Stimulated activated naive CD8-positive, alpha-beta T cell treated with anti-CD3 and anti-CD28 coated beads, Interleukin-15, Interleukin-2, amounts not matched to agents 100 ng/mL and 50 ng/mL, for 24 hours (primary cell): Measurements from ENCODE around the gene REPS1.
A peak's percentile ranks its signal among the peaks of the same experiment; 100 is the strongest.

ENCODE experiments used
- H3K27ac Mint-ChIP-seq: one replicate; pipeline ENCODE4 v1.8.0; 2021; ENCODE audit warnings: mild to moderate bottlenecking, mixed read lengths
- H3K27me3 Mint-ChIP-seq: one replicate; pipeline ENCODE4 v1.8.0; 2021; ENCODE audit warnings: mixed read lengths
- H3K36me3 Mint-ChIP-seq: one replicate; pipeline ENCODE4 v1.8.0; 2021; ENCODE audit warnings: low read depth, mixed read lengths
- H3K4me1 Mint-ChIP-seq: one replicate; pipeline ENCODE4 v1.8.0; 2021; ENCODE audit warnings: low read depth, mixed read lengths
- H3K4me3 Mint-ChIP-seq: one replicate; pipeline ENCODE4 v1.8.0; 2021; ENCODE audit warnings: mild to moderate bottlenecking, mixed read lengths
- H3K9me3 Mint-ChIP-seq: one replicate; pipeline ENCODE4 v1.8.0; 2021; ENCODE audit warnings: mixed read lengths

The REPS1 gene

GRCh38 chr6:138965971-138966370 is 22.1 kb downstream of the REPS1 start:
- no peak overlapping the region for H3K4me3 Mint-ChIP-seq

GRCh38 chr6:138965291-138965874 is 22.7 kb downstream of the REPS1 start:
- Mint-ChIP-seq H3K4me1 (peaks cover 49% of the 10 kb centered on the region), H3K27ac (no peak overlapping the region), H3K9me3 (no peaks in the 10 kb centered on the region), H3K4me3 (no peak overlapping the region), H3K27me3 (no peaks in the 10 kb centered on the region), H3K36me3 (peaks cover 9% of the 10 kb centered on the region)

More at GRCh38 chr6:138965971-138966370, 22.1 kb downstream of the REPS1 start:
- Mint-ChIP-seq H3K4me1 (peaks cover 55% of the 10 kb centered on the region), H3K27ac (no peak overlapping the region), H3K36me3 (peaks cover 9% of the 10 kb centered on the region), H3K9me3 (no peaks in the 10 kb centered on the region), H3K27me3 (no peaks in the 10 kb centered on the region)

GRCh38 chr6:138964012-138964411 is 24.0 kb downstream of the REPS1 start:
- no peak overlapping the region for H3K27ac Mint-ChIP-seq
- peaks cover 4% of the 10 kb centered on the region for H3K36me3 Mint-ChIP-seq
- no peak overlapping the region for H3K4me3 Mint-ChIP-seq
- no peaks in the 10 kb centered on the region for H3K27me3 Mint-ChIP-seq
- peaks cover 45% of the 10 kb centered on the region for H3K4me1 Mint-ChIP-seq
- no peaks in the 10 kb centered on the region for H3K9me3 Mint-ChIP-seq

- no peak overlapping the region for H3K4me3 Mint-ChIP-seq
These were observed 24.5 kb downstream of the REPS1 start for GRCh38 chr6:138963531-138963930.

GRCh38 chr6:138963119-138963518 is 24.9 kb downstream of the REPS1 start:
- Mint-ChIP-seq H3K4me3 (no peak overlapping the region), H3K36me3 (no peaks in the 10 kb centered on the region), H3K4me1 (peaks cover 45% of the 10 kb centered on the region), H3K9me3 (no peaks in the 10 kb centered on the region), H3K27ac (no peak overlapping the region), H3K27me3 (no peaks in the 10 kb centered on the region)

More at GRCh38 chr6:138963531-138963930, 24.5 kb downstream of the REPS1 start:
- Mint-ChIP-seq H3K9me3 (no peaks in the 10 kb centered on the region), H3K27ac (no peak overlapping the region), H3K4me1 (peaks cover 45% of the 10 kb centered on the region), H3K36me3 (no peaks in the 10 kb centered on the region), H3K27me3 (no peaks in the 10 kb centered on the region)

- Mint-ChIP-seq H3K9me3 (no peaks in the 10 kb centered on the region), H3K4me1 (peaks cover 53% of the 10 kb centered on the region), H3K27ac (no peak overlapping the region), H3K27me3 (no peaks in the 10 kb centered on the region), H3K36me3 (no peaks in the 10 kb centered on the region), H3K4me3 (no peak overlapping the region)
These were observed 28.5 kb downstream of the REPS1 start for GRCh38 chr6:138959521-138959920.

GRCh38 chr6:138958595-138958994 is 29.5 kb downstream of the REPS1 start:
- Mint-ChIP-seq H3K27ac (no peak overlapping the region), H3K4me3 (no peak overlapping the region), H3K36me3 (peaks cover 6% of the 10 kb centered on the region), H3K27me3 (no peaks in the 10 kb centered on the region), H3K4me1 (peaks cover 61% of the 10 kb centered on the region), H3K9me3 (no peaks in the 10 kb centered on the region)

- no peaks in the 10 kb centered on the region for H3K9me3 Mint-ChIP-seq
- no peaks in the 10 kb centered on the region for H3K27me3 Mint-ChIP-seq
- peak overlapping the region; percentile 9 for H3K27ac Mint-ChIP-seq
- peak overlapping the region; percentile 9 for H3K4me3 Mint-ChIP-seq
- peaks cover 6% of the 10 kb centered on the region for H3K36me3 Mint-ChIP-seq
- H3K4me1 Mint-ChIP-seq: peaks cover 68% of the 10 kb centered on the region
These were observed 30.1 kb downstream of the REPS1 start for GRCh38 chr6:138957903-138958302.

GRCh38 chr6:138957484-138957883 is 30.6 kb downstream of the REPS1 start:
- Mint-ChIP-seq H3K4me3 (no peak overlapping the region), H3K4me1 (peaks cover 71% of the 10 kb centered on the region), H3K36me3 (peaks cover 6% of the 10 kb centered on the region), H3K27ac (no peak overlapping the region), H3K9me3 (no peaks in the 10 kb centered on the region), H3K27me3 (no peaks in the 10 kb centered on the region)

GRCh38 chr6:138956244-138956924 is 31.7 kb downstream of the REPS1 start:
- H3K4me1 Mint-ChIP-seq: peaks cover 75% of the 10 kb centered on the region

GRCh38 chr6:138955262-138955661 is 32.8 kb downstream of the REPS1 start:
- no peak overlapping the region for H3K27ac Mint-ChIP-seq
- H3K9me3 Mint-ChIP-seq: no peaks in the 10 kb centered on the region
- no peak overlapping the region for H3K4me3 Mint-ChIP-seq
- H3K4me1 Mint-ChIP-seq: peaks cover 73% of the 10 kb centered on the region
- H3K27me3 Mint-ChIP-seq: no peaks in the 10 kb centered on the region
- H3K36me3 Mint-ChIP-seq: peaks cover 6% of the 10 kb centered on the region

More at GRCh38 chr6:138956244-138956924, 31.7 kb downstream of the REPS1 start:
- H3K27me3 Mint-ChIP-seq: no peaks in the 10 kb centered on the region
- no peak overlapping the region for H3K27ac Mint-ChIP-seq
- H3K4me3 Mint-ChIP-seq: no peak overlapping the region
- peaks cover 6% of the 10 kb centered on the region for H3K36me3 Mint-ChIP-seq
- H3K9me3 Mint-ChIP-seq: no peaks in the 10 kb centered on the region

GRCh38 chr6:138953451-138953850 is 34.6 kb downstream of the REPS1 start:
- peaks cover 74% of the 10 kb centered on the region for H3K4me1 Mint-ChIP-seq
- H3K27me3 Mint-ChIP-seq: no peaks in the 10 kb centered on the region
- no peak overlapping the region for H3K4me3 Mint-ChIP-seq
- peaks cover 6% of the 10 kb centered on the region for H3K36me3 Mint-ChIP-seq
- H3K9me3 Mint-ChIP-seq: no peaks in the 10 kb centered on the region
- peak overlapping the region; percentile 7 for H3K27ac Mint-ChIP-seq

- Mint-ChIP-seq H3K27ac (no peak overlapping the region), H3K4me3 (no peak overlapping the region), H3K4me1 (peaks cover 76% of the 10 kb centered on the region), H3K9me3 (no peaks in the 10 kb centered on the region), H3K36me3 (peaks cover 42% of the 10 kb centered on the region), H3K27me3 (no peaks in the 10 kb centered on the region)
These were observed 39.4 kb downstream of the REPS1 start for GRCh38 chr6:138948546-138949179.

GRCh38 chr6:138948004-138948403 is 40.0 kb downstream of the REPS1 start:
- no peaks in the 10 kb centered on the region for H3K9me3 Mint-ChIP-seq
- peak overlapping the region; percentile 68 for H3K27ac Mint-ChIP-seq
- H3K4me3 Mint-ChIP-seq: no peak overlapping the region
- peaks cover 70% of the 10 kb centered on the region for H3K4me1 Mint-ChIP-seq
- H3K27me3 Mint-ChIP-seq: no peaks in the 10 kb centered on the region
- H3K36me3 Mint-ChIP-seq: peaks cover 48% of the 10 kb centered on the region

GRCh38 chr6:138945354-138945753 is 42.7 kb downstream of the REPS1 start:
- no peaks in the 10 kb centered on the region for H3K9me3 Mint-ChIP-seq
- no peak overlapping the region for H3K4me3 Mint-ChIP-seq

More at GRCh38 chr6:138945354-138945753, 42.7 kb downstream of the REPS1 start:
- Mint-ChIP-seq H3K27me3 (no peaks in the 10 kb centered on the region), H3K36me3 (peaks cover 59% of the 10 kb centered on the region), H3K27ac (no peak overlapping the region), H3K4me1 (peaks cover 59% of the 10 kb centered on the region)
